Stomach (tissue), 4 donors: Measurements from ENCODE around the gene UBE2Z.

Experiments
- EP300 ChIP-seq: sonication (generic); formaldehyde crosslinking; IDR thresholded peaks from one replicate; pipeline ENCODE4 v1.6.1; 2017; ENCODE audit warnings: antibody characterized with exemption
- POLR2A ChIP-seq, 4 donors: fragments of 450-650 bp; IDR thresholded peaks; one replicate each; pipeline ENCODE4 v1.6.1; 2016; ENCODE audit warnings: antibody characterized with exemption in 4 of 4, control low read depth in 2 of 4, mild to moderate bottlenecking in 1 of 4, moderate library complexity in 1 of 4
- POLR2AphosphoS5 ChIP-seq, 3 donors: sonication (generic); formaldehyde crosslinking; IDR thresholded peaks; one replicate each; pipeline ENCODE4 v1.6.1; 2016; ENCODE audit warnings: antibody characterized with exemption in 3 of 3
- TF ChIP-seq, protein P1 (sequence below), 7 experiments: fragments of 450-650 bp in 4 of 7; fragments of 200-600 bp in 3 of 7; sonication (generic) in 3 of 7; IDR thresholded peaks; one replicate each; pipeline ENCODE4 v1.5.1; 2016 to 2019; ENCODE audit warnings: antibody characterized with exemption in 7 of 7, control low read depth in 2 of 7, mild to moderate bottlenecking in 1 of 7

DNA sequence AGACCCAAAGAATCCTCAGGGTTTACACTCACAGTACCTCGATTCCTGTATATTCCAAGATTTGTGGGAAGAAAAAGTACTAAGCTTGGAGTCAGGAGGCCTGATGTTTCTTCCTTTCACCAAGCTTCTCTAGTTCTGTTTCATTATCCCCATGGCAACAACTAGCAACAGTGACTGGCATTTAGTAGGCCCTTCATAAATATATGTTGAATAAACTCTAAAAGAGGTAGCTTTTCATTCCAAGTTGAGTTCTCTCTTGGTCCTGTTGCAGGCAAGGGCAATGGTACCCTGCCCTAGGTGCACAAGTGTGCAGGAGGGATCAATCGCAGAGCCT is 527 bp upstream of the UBE2Z start:
- TF ChIP-seq POLR2A (IDR thresholded peaks at IDR 0.05) (no peak), EP300 (no peak), POLR2AphosphoS5 (IDR thresholded peaks at IDR 0.05) (no peak)
- TF ChIP-seq, protein P1, sequence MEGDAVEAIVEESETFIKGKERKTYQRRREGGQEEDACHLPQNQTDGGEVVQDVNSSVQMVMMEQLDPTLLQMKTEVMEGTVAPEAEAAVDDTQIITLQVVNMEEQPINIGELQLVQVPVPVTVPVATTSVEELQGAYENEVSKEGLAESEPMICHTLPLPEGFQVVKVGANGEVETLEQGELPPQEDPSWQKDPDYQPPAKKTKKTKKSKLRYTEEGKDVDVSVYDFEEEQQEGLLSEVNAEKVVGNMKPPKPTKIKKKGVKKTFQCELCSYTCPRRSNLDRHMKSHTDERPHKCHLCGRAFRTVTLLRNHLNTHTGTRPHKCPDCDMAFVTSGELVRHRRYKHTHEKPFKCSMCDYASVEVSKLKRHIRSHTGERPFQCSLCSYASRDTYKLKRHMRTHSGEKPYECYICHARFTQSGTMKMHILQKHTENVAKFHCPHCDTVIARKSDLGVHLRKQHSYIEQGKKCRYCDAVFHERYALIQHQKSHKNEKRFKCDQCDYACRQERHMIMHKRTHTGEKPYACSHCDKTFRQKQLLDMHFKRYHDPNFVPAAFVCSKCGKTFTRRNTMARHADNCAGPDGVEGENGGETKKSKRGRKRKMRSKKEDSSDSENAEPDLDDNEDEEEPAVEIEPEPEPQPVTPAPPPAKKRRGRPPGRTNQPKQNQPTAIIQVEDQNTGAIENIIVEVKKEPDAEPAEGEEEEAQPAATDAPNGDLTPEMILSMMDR (IDR thresholded peaks at IDR 0.05), result no peak
